Neural progenitor cell (in vitro differentiated cells): ENCODE data around the gene INAFM1. TPM values are rescaled to one million over a fixed set of nuclear protein-coding genes. Genes with fewer than 3 reads are reported as not detected.
A peak's percentile ranks its signal among the peaks of the same experiment; 100 is the strongest.

Experiments used
- DNase-seq: peaks from one replicate; pipeline ENCODE4 v3.0.0-alpha.2; 2016; ENCODE audit warnings: low spot score
- H2AFZ ChIP-seq: fragments of 200-600 bp; sonication (generic); replicated peaks from 2 replicates; pipeline ENCODE4 v1.6.1; 2016; ENCODE audit warnings: antibody characterized with exemption
- H3F3A ChIP-seq: fragments of 200-600 bp; sonication (generic); 2 replicates; pipeline ENCODE4 v1.6.1; 2016; ENCODE audit warnings: antibody characterized with exemption, low read depth
- H3K27ac ChIP-seq: fragments of 200-600 bp; sonication (generic); 2 replicates; pipeline ENCODE4 v1.5.1; 2016; ENCODE audit warnings: mild to moderate bottlenecking
- H3K27me3 ChIP-seq: fragments of 200-600 bp; sonication (generic); 2 replicates; pipeline ENCODE4 v1.6.1; 2016; ENCODE audit warnings: mild to moderate bottlenecking, moderate library complexity
- H3K36me3 ChIP-seq: fragments of 200-600 bp; sonication (generic); 2 replicates; pipeline ENCODE4 v1.5.1; 2016
- H3K4me1 ChIP-seq: fragments of 200-600 bp; sonication (generic); 2 replicates; pipeline ENCODE4 v1.6.1; 2016; ENCODE audit warnings: mixed run types
- H3K4me2 ChIP-seq: fragments of 200-600 bp; sonication (generic); 2 replicates; pipeline ENCODE4 v1.6.1; 2016
- H3K4me3 ChIP-seq: fragments of 200-600 bp; sonication (generic); 2 replicates; pipeline ENCODE4 v1.5.1; 2016
- H3K79me2 ChIP-seq: fragments of 200-600 bp; sonication (generic); 2 replicates; pipeline ENCODE4 v1.6.1; 2016; ENCODE audit warnings: low read depth
- H3K9ac ChIP-seq: fragments of 200-600 bp; sonication (generic); 2 replicates; pipeline ENCODE4 v1.6.1; 2016
- H3K9me3 ChIP-seq: fragments of 200-600 bp; sonication (generic); 2 replicates; pipeline ENCODE4 v1.5.1; 2016; ENCODE audit warnings: low read depth
- H4K20me1 ChIP-seq: fragments of 200-600 bp; sonication (generic); 2 replicates; pipeline ENCODE4 v1.6.1; 2016; ENCODE audit warnings: low read depth
- H3K27ac Mint-ChIP-seq: 3 replicates; pipeline ENCODE4 v1.8.0; 2021; ENCODE audit warnings: mixed read lengths
- H3K27me3 Mint-ChIP-seq: 2 replicates; pipeline ENCODE4 v1.8.0; 2022; ENCODE audit warnings: low read depth, mild to moderate bottlenecking, inconsistent platforms, moderate library complexity, mixed read lengths; ENCODE audit not compliant: insufficient read depth
- H3K36me3 Mint-ChIP-seq: 3 replicates; pipeline ENCODE4 v1.8.0; 2021; ENCODE audit warnings: mixed read lengths
- H3K4me1 Mint-ChIP-seq: 3 replicates; pipeline ENCODE4 v1.8.0; 2021; ENCODE audit warnings: mixed read lengths
- H3K4me3 Mint-ChIP-seq: 3 replicates; pipeline ENCODE4 v1.8.0; 2021; ENCODE audit warnings: mild to moderate bottlenecking, moderate library complexity, mixed read lengths
- H3K9me3 Mint-ChIP-seq: 3 replicates; pipeline ENCODE4 v1.8.0; 2020; ENCODE audit warnings: mixed read lengths
- CTCF ChIP-seq: fragments of 200-600 bp; sonication (generic); IDR thresholded peaks from 2 replicates; pipeline ENCODE4 v1.5.1; 2017; ENCODE audit warnings: antibody characterized with exemption, mild to moderate bottlenecking
- EZH2 ChIP-seq: fragments of 200-600 bp; sonication (generic); IDR thresholded peaks from 2 replicates; pipeline ENCODE4 v1.6.1; 2017; ENCODE audit warnings: antibody characterized with exemption, mild to moderate bottlenecking, moderate library complexity
- EZH2phosphoT487 ChIP-seq: fragments of 200-600 bp; sonication (generic); IDR thresholded peaks from 2 replicates; pipeline ENCODE4 v1.6.1; 2017; ENCODE audit warnings: antibody characterized with exemption
- total RNA-seq: library from RNA; depleted of rRNA; stranded (reverse); fragments of >200 nt; gene quantifications from 2 replicates; pipeline ENCODE4 v1.2.3, GENCODE V29; 2015; ENCODE audit warnings: low replicate concordance

Gene INAFM1
- total RNA-seq, 1 donor from 2014 or later = not detected

- Histone ChIP-seq H2AFZ (no peak overlapping the region), H3K27ac (no peak overlapping the region), H3K79me2 (no peaks in the 10 kb centered on the region), H3K36me3 (no peaks in the 10 kb centered on the region), H3K4me2 (no peak overlapping the region), H3K9ac (no peak overlapping the region), H3K4me1 (no peaks in the 10 kb centered on the region), H4K20me1 (no peaks in the 10 kb centered on the region), H3K4me3 (no peak overlapping the region), H3K27me3 (peaks cover 6% of the 10 kb centered on the region), H3K9me3 (no peaks in the 10 kb centered on the region), H3F3A (no peaks in the 10 kb centered on the region)
- Mint-ChIP-seq H3K4me1 (peaks cover 5% of the 10 kb centered on the region), H3K36me3 (peaks cover 3% of the 10 kb centered on the region), H3K9me3 (no peaks in the 10 kb centered on the region), H3K27me3 (peaks cover 12% of the 10 kb centered on the region), H3K4me3 (peak overlapping the region; percentile 41), H3K27ac (no peak overlapping the region)
- peak; percentile 99 for TF ChIP-seq CTCF
- TF ChIP-seq EZH2 = no peak
- TF ChIP-seq EZH2phosphoT487 = no peak
- DNase-seq = peak; percentile 74
These were observed 30.6 kb downstream of the INAFM1 start for GRCh38 chr19:47305309-47305751.

- Histone ChIP-seq H3K9me3 (no peaks in the 10 kb centered on the region), H3K4me2 (no peak overlapping the region), H3K27me3 (peaks cover 6% of the 10 kb centered on the region), H3F3A (no peaks in the 10 kb centered on the region), H3K79me2 (no peaks in the 10 kb centered on the region), H3K27ac (no peak overlapping the region), H3K4me3 (no peak overlapping the region), H3K36me3 (no peaks in the 10 kb centered on the region), H3K4me1 (no peaks in the 10 kb centered on the region), H4K20me1 (no peaks in the 10 kb centered on the region), H2AFZ (no peak overlapping the region), H3K9ac (no peak overlapping the region)
- Mint-ChIP-seq H3K9me3 (no peaks in the 10 kb centered on the region), H3K27me3 (peaks cover 12% of the 10 kb centered on the region), H3K36me3 (peaks cover 3% of the 10 kb centered on the region), H3K27ac (no peak overlapping the region), H3K4me3 (no peak overlapping the region), H3K4me1 (peaks cover 5% of the 10 kb centered on the region)
- TF ChIP-seq CTCF (no peak), EZH2 (no peak), EZH2phosphoT487 (no peak)
- no peak for DNase-seq
These were observed 31.6 kb downstream of the INAFM1 start for GRCh38 chr19:47306303-47306702.

- H3K4me3 Mint-ChIP-seq = no peak overlapping the region
- H3K27ac ChIP-seq = no peak overlapping the region
- peaks cover 14% of the 10 kb centered on the region for H3K27me3 Mint-ChIP-seq
- no peaks in the 10 kb centered on the region for H3K9me3 Mint-ChIP-seq
- H3K36me3 ChIP-seq = no peaks in the 10 kb centered on the region
- no peak for DNase-seq
- H2AFZ ChIP-seq = no peak overlapping the region
- H3K9me3 ChIP-seq = no peaks in the 10 kb centered on the region
- TF ChIP-seq CTCF (no peak), EZH2 (no peak), EZH2phosphoT487 (no peak)
- H4K20me1 ChIP-seq = no peaks in the 10 kb centered on the region
- H3K27me3 ChIP-seq = peaks cover 6% of the 10 kb centered on the region
- no peak overlapping the region for H3K4me2 ChIP-seq
- H3K36me3 Mint-ChIP-seq = peaks cover 3% of the 10 kb centered on the region
- H3K79me2 ChIP-seq = no peaks in the 10 kb centered on the region
- H3K4me1 Mint-ChIP-seq = peaks cover 5% of the 10 kb centered on the region
- H3K9ac ChIP-seq = no peak overlapping the region
- H3K4me3 ChIP-seq = no peak overlapping the region
- H3F3A ChIP-seq = no peaks in the 10 kb centered on the region
- H3K4me1 ChIP-seq = no peaks in the 10 kb centered on the region
- no peak overlapping the region for H3K27ac Mint-ChIP-seq
These were observed 34.4 kb downstream of the INAFM1 start for GRCh38 chr19:47309038-47309437.
